Measurements from ENCODE around the gene DDX56. TPM values are rescaled to one million over a fixed set of nuclear protein-coding genes. Genes with fewer than 3 reads are reported as not detected.

DDX56 gene
- total RNA-seq, 6 donors from 2014 or later = 37.6 to 105 (median 57.0) TPM

DNA sequence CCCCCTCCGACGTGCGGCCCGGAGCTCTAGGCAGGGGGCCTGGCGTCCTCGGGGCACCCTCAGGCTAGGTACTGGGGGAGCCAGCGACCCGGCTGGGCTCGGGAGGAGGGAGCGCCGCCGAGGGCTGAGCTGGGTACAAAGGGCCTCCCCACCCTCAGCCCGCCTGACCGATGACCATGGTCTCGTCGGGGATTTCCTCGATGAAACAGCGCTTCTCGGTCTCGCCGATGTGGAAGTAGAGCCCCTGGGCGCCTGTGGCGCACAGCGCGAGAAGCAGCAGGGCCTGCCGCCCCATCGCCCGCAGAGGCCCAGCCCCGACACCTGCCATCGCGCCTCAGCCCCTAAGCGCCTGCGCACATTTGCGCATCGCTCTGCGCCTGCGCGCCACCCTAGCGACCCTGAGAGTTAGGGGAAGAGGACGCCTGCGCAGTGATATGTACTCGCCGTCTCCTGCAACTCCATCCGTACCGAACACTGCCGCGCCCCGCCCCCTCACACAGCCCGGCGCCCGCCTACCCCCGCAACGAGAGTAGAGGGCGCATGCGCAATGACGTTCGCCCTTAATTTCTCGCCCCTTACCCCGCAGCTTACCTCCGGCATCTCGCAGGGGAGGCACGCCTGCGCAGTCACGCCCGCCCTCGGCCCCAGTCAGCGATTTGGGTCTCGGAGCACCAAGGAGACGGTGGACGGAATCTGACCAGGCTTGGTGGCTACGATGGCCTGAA lies 8.3 kb upstream of the DDX56 start, which contains the start of gene TMED4:
Gene TMED4, minus strand, starts transcription at position 353 of the 725 bp plus-strand sequence. Its CDS starts 25 bp downstream, at position 328.
- ATAC-seq (ENCODE audit: low FRiP score in 2 of 2) (peak; percentile 99 to 100), DNase-seq (peak; percentile 100)
- TF ChIP-seq EP300 (IDR thresholded peaks at IDR 0.05) (peak in 1 of 4 donors; percentile 42), POLR2A (IDR thresholded peaks at IDR 0.05) (peak; percentile 56 to 95 (median 77)), POLR2AphosphoS5 (IDR thresholded peaks at IDR 0.05) (peak; percentile 88 to 94)
- TF ChIP-seq, protein P1, sequence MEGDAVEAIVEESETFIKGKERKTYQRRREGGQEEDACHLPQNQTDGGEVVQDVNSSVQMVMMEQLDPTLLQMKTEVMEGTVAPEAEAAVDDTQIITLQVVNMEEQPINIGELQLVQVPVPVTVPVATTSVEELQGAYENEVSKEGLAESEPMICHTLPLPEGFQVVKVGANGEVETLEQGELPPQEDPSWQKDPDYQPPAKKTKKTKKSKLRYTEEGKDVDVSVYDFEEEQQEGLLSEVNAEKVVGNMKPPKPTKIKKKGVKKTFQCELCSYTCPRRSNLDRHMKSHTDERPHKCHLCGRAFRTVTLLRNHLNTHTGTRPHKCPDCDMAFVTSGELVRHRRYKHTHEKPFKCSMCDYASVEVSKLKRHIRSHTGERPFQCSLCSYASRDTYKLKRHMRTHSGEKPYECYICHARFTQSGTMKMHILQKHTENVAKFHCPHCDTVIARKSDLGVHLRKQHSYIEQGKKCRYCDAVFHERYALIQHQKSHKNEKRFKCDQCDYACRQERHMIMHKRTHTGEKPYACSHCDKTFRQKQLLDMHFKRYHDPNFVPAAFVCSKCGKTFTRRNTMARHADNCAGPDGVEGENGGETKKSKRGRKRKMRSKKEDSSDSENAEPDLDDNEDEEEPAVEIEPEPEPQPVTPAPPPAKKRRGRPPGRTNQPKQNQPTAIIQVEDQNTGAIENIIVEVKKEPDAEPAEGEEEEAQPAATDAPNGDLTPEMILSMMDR (IDR thresholded peaks at IDR 0.05) = peak in 3 of 6 experiments; percentile 8 to 45 (median 36)
- 0% methylated on average over 45 of the region's 71 CpGs; no CpG with 5 or more reads in 1 of the 2 donors for WGBS, 2 donors
- Histone ChIP-seq H3K27me3 (no peaks in the 10 kb centered on the region), H3K4me1 (peaks cover 15 to 32% (median 20%) of the 10 kb centered on the region in 4 donors), H3K27ac (peak within 1 kb of the TSS; percentile 90 to 98 (median 97)), H3K4me3 (peak within 1 kb of the TSS; percentile 75 to 90 (median 82)), H3K9me3 (no peaks in the 10 kb centered on the region), H3K36me3 (peaks cover 13 to 35% (median 16%) of the 10 kb centered on the region in 4 donors)

- H3K27ac ChIP-seq = peak overlapping the region; percentile 90 to 98 (median 97)
- no peak for TF ChIP-seq POLR2A (IDR thresholded peaks at IDR 0.05)
- TF ChIP-seq EP300 (IDR thresholded peaks at IDR 0.05) = no peak
- no peak for TF ChIP-seq POLR2AphosphoS5 (IDR thresholded peaks at IDR 0.05)
- TF ChIP-seq, protein P1 (IDR thresholded peaks at IDR 0.05) = no peak
- H3K4me1 ChIP-seq = peaks cover 15 to 32% (median 20%) of the 10 kb centered on the region in 4 donors
- DNase-seq = peak in 1 of 2 donors; percentile 41
- no peaks in the 10 kb centered on the region for H3K9me3 ChIP-seq
- 12 to 32% methylated on average over 17 to 20 of the region's 30 CpGs for WGBS, 2 donors
- H3K27me3 ChIP-seq = no peaks in the 10 kb centered on the region
- ATAC-seq (ENCODE audit: low FRiP score in 2 of 2) = peak; percentile 21 to 29
- H3K4me3 ChIP-seq = peak overlapping the region; percentile 75 to 90 (median 82)
- H3K36me3 ChIP-seq = peaks cover 13 to 38% (median 16%) of the 10 kb centered on the region in 4 donors
These were observed 7.5 kb upstream of the DDX56 start for GRCh38 chr7:44580945-44581878.

- peaks cover 22 to 66% (median 30%) of the 10 kb centered on the region in 4 donors for H3K36me3 ChIP-seq
These were observed 2.5 kb upstream of the DDX56 start for GRCh38 chr7:44576228-44576627.

GRCh38 chr7:44575054-44575453 lies 1.3 kb upstream of the DDX56 start:
- Histone ChIP-seq H3K4me3 (no peak overlapping the region), H3K36me3 (peaks cover 33 to 73% (median 41%) of the 10 kb centered on the region in 4 donors), H3K9me3 (no peaks in the 10 kb centered on the region), H3K27me3 (no peaks in the 10 kb centered on the region), H3K4me1 (peaks cover 19 to 41% (median 23%) of the 10 kb centered on the region in 4 donors), H3K27ac (no peak overlapping the region)
- TF ChIP-seq POLR2AphosphoS5 (IDR thresholded peaks at IDR 0.05) (no peak), EP300 (IDR thresholded peaks at IDR 0.05) (no peak), POLR2A (IDR thresholded peaks at IDR 0.05) (no peak)
- TF ChIP-seq, protein P1 (IDR thresholded peaks at IDR 0.05) = no peak
- ATAC-seq (ENCODE audit: low FRiP score in 2 of 2) = no peak
- no peak for DNase-seq

More at GRCh38 chr7:44576228-44576627, 2.5 kb upstream of the DDX56 start:
- H3K27ac ChIP-seq = no peak overlapping the region
- WGBS, 2 donors = 83 to 84% methylated on average over 2 of the region's 2 CpGs
- no peaks in the 10 kb centered on the region for H3K27me3 ChIP-seq
- ATAC-seq (ENCODE audit: low FRiP score in 2 of 2) = no peak
- no peak overlapping the region for H3K4me3 ChIP-seq
- H3K9me3 ChIP-seq = no peaks in the 10 kb centered on the region
- TF ChIP-seq POLR2AphosphoS5 (IDR thresholded peaks at IDR 0.05) (no peak), EP300 (IDR thresholded peaks at IDR 0.05) (no peak), POLR2A (IDR thresholded peaks at IDR 0.05) (no peak)
- TF ChIP-seq, protein P1 (IDR thresholded peaks at IDR 0.05) = no peak
- H3K4me1 ChIP-seq = peaks cover 30 to 53% (median 34%) of the 10 kb centered on the region in 4 donors
- DNase-seq = no peak
